K562 (cell line): ENCODE results near the gene CCDC192. TPM values are rescaled to one million over a fixed set of nuclear protein-coding genes. Genes with fewer than 3 reads are reported as not detected.

Experiments
- ATAC-seq: fragments of 200-7000 bp; cut with Tn5 transposase; 3 replicates; pipeline ENCODE4 v1.9.1; 2020; ENCODE audit warnings: moderate library complexity
- BruUV-seq: library from RNA; stranded (reverse); fragments of 400-500 nt; replicated peaks from 2 replicates; lab custom pipeline; 2021; lab: Mats Ljungman, UMichigan
- CTCF ChIA-PET: fragments of 300-600 bp; formaldehyde crosslinking; extraction: SDS; loops from one replicate; lab custom pipeline; 2021; ENCODE audit warnings: low intra/inter-chr PET ratio; lab: Yijun Ruan, JAX
- POLR2A ChIA-PET: fragments of 300-600, 350-650 bp; sonication (Branson Sonifier 250); formaldehyde crosslinking; extraction: SDS; loops from one replicate; lab custom pipeline; 2021; ENCODE audit warnings: antibody characterized with exemption, inconsistent platforms; lab: Yijun Ruan, JAX
- DNase-seq, 4 experiments: peaks; one replicate each; pipeline versions ENCODE4 v3.0.0 to v3.0.0-alpha.2; 2011 to 2018; ENCODE audit warnings: low spot score in 3 of 4, mixed read lengths in 3 of 4; ENCODE audit errors: extremely low read depth in 1 of 4
- FAIRE-seq: peaks from 2 replicates; lab custom pipeline; 2011; peaks lifted over from hg19 to GRCh38; lab: Jason Lieb, UNC
- H2AFZ ChIP-seq: 2 replicates; pipeline ENCODE4 v1.6.0; 2011; ENCODE audit warnings: low read depth, low read length, control low read depth, inconsistent platforms
- H3K27ac ChIP-seq: fragments of 200-600 bp; 3 replicates; pipeline ENCODE4 v1.8.0; 2011; ENCODE audit warnings: low read depth, mild to moderate bottlenecking, control low read depth, inconsistent platforms, low read length, moderate library complexity, mixed read lengths; ENCODE audit errors: extremely low read depth
- H3K27me3 ChIP-seq, 2 experiments: fragments of 300-600 bp in 1 of 2; 2 replicates in 1 of 2; 3 replicates in 1 of 2; pipeline versions ENCODE4 v1.6.0 to v1.8.0; 2011; ENCODE audit warnings: inconsistent platforms in 2 of 2, low read length in 2 of 2, mild to moderate bottlenecking in 1 of 2, mixed read lengths in 1 of 2, moderate library complexity in 1 of 2; ENCODE audit not compliant: control insufficient read depth in 2 of 2, insufficient read depth in 2 of 2
- H3K36me3 ChIP-seq: fragments of 300-600 bp; 3 replicates; pipeline ENCODE4 v1.8.0; 2011; ENCODE audit warnings: mild to moderate bottlenecking, low read length, inconsistent platforms; ENCODE audit not compliant: control insufficient read depth, insufficient read depth
- H3K4me1 ChIP-seq, 2 experiments: fragments of 200-600 bp in 1 of 2; replicated peaks in 1 of 2; 2 replicates in 1 of 2; 3 replicates in 1 of 2; pipeline versions ENCODE4 v1.5.1 to v1.8.0; 2011; ENCODE audit warnings: inconsistent platforms in 2 of 2, low read length in 2 of 2, mild to moderate bottlenecking in 1 of 2, mixed read lengths in 1 of 2, moderate library complexity in 1 of 2; ENCODE audit not compliant: control insufficient read depth in 2 of 2, insufficient read depth in 2 of 2
- H3K4me2 ChIP-seq: 2 replicates; pipeline ENCODE4 v1.6.1; 2011; ENCODE audit warnings: low read length, control low read depth, inconsistent platforms, mixed read lengths; ENCODE audit not compliant: insufficient read depth
- H3K4me3 ChIP-seq: fragments of 200-600 bp; sonication (generic), shearing (Covaris generic); 2 replicates; pipeline ENCODE4 v1.5.1; 2016; ENCODE audit warnings: control low read depth, inconsistent platforms
- H3K79me2 ChIP-seq: fragments of 200-600 bp; 3 replicates; pipeline ENCODE4 v1.8.0; 2011; ENCODE audit warnings: low read length, inconsistent platforms; ENCODE audit not compliant: control insufficient read depth, insufficient read depth
- H3K9ac ChIP-seq, 2 experiments: 2 replicates each; pipeline versions ENCODE4 v1.6.0 to v1.6.1; 2011; ENCODE audit warnings: low read depth in 2 of 2, low read length in 2 of 2, control low read depth in 1 of 2, inconsistent platforms in 1 of 2, mild to moderate bottlenecking in 1 of 2, mixed read lengths in 1 of 2; ENCODE audit not compliant: insufficient read depth in 1 of 2
- H3K9me1 ChIP-seq: one replicate; pipeline ENCODE4 v1.6.0; 2011; ENCODE audit warnings: inconsistent platforms, mild to moderate bottlenecking, low read length, moderate library complexity; ENCODE audit not compliant: control insufficient read depth, insufficient read depth
- H3K9me3 ChIP-seq: replicated peaks from 2 replicates; pipeline ENCODE4 v1.5.1; 2011; ENCODE audit warnings: low read depth, low read length, inconsistent platforms; ENCODE audit not compliant: control insufficient read depth, insufficient read depth
- H4K20me1 ChIP-seq: replicated peaks from 2 replicates; pipeline ENCODE4 v1.6.1; 2011; ENCODE audit warnings: low read length, inconsistent platforms, mixed read lengths; ENCODE audit not compliant: control insufficient read depth, insufficient read depth
- PHF21A ChIP-seq: fragments of 450-650 bp; IDR thresholded peaks from 2 replicates; pipeline ENCODE4 v1.6.1; 2017; ENCODE audit warnings: low read depth, borderline replicate concordance
- WGBS: fragments of 100-300 bp; shearing (Covaris generic); methylation state at CpG from one replicate; pipeline ENCODE4 v1.1.6; 2016; ENCODE audit warnings: low coverage, mixed read lengths; ENCODE audit not compliant: insufficient coverage; ENCODE audit errors: missing lambda C conversion rate; 5-methylcytosine and 5-hydroxymethylcytosine counted together
- in situ Hi-C: fragments of 300-500 bp; cut with MboI; formaldehyde crosslinking; loops from 4 replicates; pipeline ENCODE4 v1.15.0; 2018; ENCODE audit warnings: inconsistent platforms, mixed read lengths
- intact Hi-C: fragments of 100-400 bp; cut with micrococcal nuclease; formaldehyde crosslinking; loops from 2 replicates; pipeline ENCODE4 v1.14.2; 2022
- polyA plus RNA-seq, 8 experiments: library from polyadenylated mRNA; depleted of rRNA in 4 of 8; stranded (reverse) in 5 of 8; unstranded in 3 of 8; fragments of >200 nt; fragmentation: Nextera tagmentation in 2 of 8; fragmentation: Illumina TruSeq in 1 of 8; extraction: Ambion mirVana in 2 of 8; extraction: Trizol in 1 of 8; gene quantifications; 2 replicates each; pipeline versions ENCODE4 v1.2.1 to v1.2.3, GENCODE V29; 2011 to 2014; ENCODE audit warnings: inconsistent platforms in 1 of 8, missing spikeins in 1 of 8
- total RNA-seq, 7 experiments: library from RNA; depleted of rRNA in 6 of 7; stranded (reverse); fragments of >200 nt in 6 of 7; fragmentation: Illumina TruSeq in 2 of 7; extraction: Trizol in 2 of 7; gene quantifications; 2 replicates each; pipeline versions ENCODE4 v1.2.1 to v1.2.3, GENCODE V29; 2011 to 2021; ENCODE audit warnings: low replicate concordance in 1 of 7
- TF ChIP-seq, protein P1 (sequence below): fragments of 250-450 bp; sonication (Bioruptor Pico); IDR thresholded peaks from 2 replicates; pipeline ENCODE4 v1.5.0; 2022; ENCODE audit warnings: mild to moderate bottlenecking
- TF ChIP-seq, protein P2 (sequence below), 3 experiments: IDR thresholded peaks in 2 of 3; conservative IDR thresholded peaks in 1 of 3; 2 replicates each; pipeline ENCODE4 v1.5.1; 2011 to 2012; ENCODE audit warnings: low read length in 3 of 3, mild to moderate bottlenecking in 3 of 3, control low read depth in 2 of 3, improper control_type of control experiment in 1 of 3, inconsistent platforms in 1 of 3, low read depth in 1 of 3, mixed read lengths in 1 of 3, moderate library complexity in 1 of 3; ENCODE audit not compliant: insufficient read depth in 2 of 3

Gene CCDC192
- total and polyA plus RNA-seq, 9 of the 15 experiments (the other 6 are each of a cell fraction or from before 2014, with no cell fraction given): 0.21 to 0.66 (median 0.38) TPM; not detected in 2

DNA sequence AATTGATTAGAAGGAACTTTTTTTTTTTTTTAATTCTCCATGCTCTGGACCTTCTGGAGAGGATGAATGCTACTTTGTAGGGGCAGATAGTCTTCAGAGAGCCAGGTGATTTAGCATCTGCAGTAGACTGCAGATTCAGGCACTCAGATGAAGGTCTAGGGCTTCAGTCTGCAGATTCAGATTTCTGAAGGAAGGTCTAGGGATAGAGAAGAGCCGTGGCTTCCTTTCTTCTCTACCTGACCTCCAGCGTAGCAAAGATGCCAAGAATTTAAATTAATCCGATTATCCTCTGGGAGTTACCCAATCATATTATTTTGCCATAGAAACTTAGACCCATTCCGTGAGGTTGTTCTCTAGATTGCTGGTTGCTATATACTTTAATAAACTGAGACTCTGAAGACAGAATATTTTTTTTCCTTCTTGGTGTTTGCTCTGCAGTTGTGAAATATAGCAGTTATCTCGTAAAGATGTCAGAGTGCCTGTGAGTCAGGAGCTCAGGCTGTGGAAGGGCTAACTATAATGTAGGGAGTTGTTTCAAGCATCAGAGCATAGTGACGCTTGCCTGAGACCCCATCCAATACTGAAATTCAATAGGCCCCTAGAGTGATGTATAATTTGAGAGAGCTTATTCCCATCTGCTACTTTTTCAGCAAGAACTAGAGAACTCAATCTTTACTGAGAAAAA is 247.7 kb downstream of the CCDC192 start:
- in situ Hi-C loops: no loop called here
- H3K27me3 ChIP-seq: no peaks in the 10 kb centered on the region
- H3K4me2 ChIP-seq: no peak overlapping the region
- ChIA-PET CTCF (no interaction called here), POLR2A (no interaction called here)
- H3K9me3 ChIP-seq: no peaks in the 10 kb centered on the region
- no peak overlapping the region for H3K9ac ChIP-seq
- no peak for DNase-seq
- intact Hi-C loops: no loop called here
- WGBS: 12% methylated on average over 6 of the region's 6 CpGs
- TF ChIP-seq, protein P1, sequence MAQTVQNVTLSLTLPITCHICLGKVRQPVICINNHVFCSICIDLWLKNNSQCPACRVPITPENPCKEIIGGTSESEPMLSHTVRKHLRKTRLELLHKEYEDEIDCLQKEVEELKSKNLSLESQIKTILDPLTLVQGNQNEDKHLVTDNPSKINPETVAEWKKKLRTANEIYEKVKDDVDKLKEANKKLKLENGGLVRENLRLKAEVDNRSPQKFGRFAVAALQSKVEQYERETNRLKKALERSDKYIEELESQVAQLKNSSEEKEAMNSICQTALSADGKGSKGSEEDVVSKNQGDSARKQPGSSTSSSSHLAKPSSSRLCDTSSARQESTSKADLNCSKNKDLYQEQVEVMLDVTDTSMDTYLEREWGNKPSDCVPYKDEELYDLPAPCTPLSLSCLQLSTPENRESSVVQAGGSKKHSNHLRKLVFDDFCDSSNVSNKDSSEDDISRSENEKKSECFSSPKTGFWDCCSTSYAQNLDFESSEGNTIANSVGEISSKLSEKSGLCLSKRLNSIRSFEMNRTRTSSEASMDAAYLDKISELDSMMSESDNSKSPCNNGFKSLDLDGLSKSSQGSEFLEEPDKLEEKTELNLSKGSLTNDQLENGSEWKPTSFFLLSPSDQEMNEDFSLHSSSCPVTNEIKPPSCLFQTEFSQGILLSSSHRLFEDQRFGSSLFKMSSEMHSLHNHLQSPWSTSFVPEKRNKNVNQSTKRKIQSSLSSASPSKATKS (CRISPR knock-in tag): no peak
- TF ChIP-seq PHF21A: no peak
- TF ChIP-seq, protein P2, sequence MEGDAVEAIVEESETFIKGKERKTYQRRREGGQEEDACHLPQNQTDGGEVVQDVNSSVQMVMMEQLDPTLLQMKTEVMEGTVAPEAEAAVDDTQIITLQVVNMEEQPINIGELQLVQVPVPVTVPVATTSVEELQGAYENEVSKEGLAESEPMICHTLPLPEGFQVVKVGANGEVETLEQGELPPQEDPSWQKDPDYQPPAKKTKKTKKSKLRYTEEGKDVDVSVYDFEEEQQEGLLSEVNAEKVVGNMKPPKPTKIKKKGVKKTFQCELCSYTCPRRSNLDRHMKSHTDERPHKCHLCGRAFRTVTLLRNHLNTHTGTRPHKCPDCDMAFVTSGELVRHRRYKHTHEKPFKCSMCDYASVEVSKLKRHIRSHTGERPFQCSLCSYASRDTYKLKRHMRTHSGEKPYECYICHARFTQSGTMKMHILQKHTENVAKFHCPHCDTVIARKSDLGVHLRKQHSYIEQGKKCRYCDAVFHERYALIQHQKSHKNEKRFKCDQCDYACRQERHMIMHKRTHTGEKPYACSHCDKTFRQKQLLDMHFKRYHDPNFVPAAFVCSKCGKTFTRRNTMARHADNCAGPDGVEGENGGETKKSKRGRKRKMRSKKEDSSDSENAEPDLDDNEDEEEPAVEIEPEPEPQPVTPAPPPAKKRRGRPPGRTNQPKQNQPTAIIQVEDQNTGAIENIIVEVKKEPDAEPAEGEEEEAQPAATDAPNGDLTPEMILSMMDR (IDR thresholded peaks at IDR 0.05 in 2 of 3, conservative IDR thresholded peaks at IDR 0.05 in 1 of 3; ENCODE audit: insufficient read depth in 2 of 3, low read depth in 1 of 3, low read length in 3 of 3): no peak
- no peaks in the 10 kb centered on the region for H3K9me1 ChIP-seq
- H4K20me1 ChIP-seq: no peaks in the 10 kb centered on the region
- BruUV-seq: no TSS peak
- no peak overlapping the region for H3K27ac ChIP-seq
- no peaks in the 10 kb centered on the region for H3K4me1 ChIP-seq
- no peaks in the 10 kb centered on the region for H3K79me2 ChIP-seq
- H2AFZ ChIP-seq: no peak overlapping the region
- H3K36me3 ChIP-seq: no peaks in the 10 kb centered on the region
- H3K4me3 ChIP-seq: no peak overlapping the region
- no peak for FAIRE-seq
- ATAC-seq: no peak
